GM18861 (cell line): ENCODE results near the gene TOP1.
"Not testable (repeated sequence)": the region's sequence is repeated elsewhere in the genome, so short reads cannot be mapped to it uniquely, and the experiment has no call there.

Experiments used
- ATAC-seq: cut with Tn5 transposase; IDR thresholded peaks from one replicate; pipeline ENCODE4 v1.9.1; 2021; ENCODE audit not compliant: unreplicated experiment

TOP1 gene

DNA sequence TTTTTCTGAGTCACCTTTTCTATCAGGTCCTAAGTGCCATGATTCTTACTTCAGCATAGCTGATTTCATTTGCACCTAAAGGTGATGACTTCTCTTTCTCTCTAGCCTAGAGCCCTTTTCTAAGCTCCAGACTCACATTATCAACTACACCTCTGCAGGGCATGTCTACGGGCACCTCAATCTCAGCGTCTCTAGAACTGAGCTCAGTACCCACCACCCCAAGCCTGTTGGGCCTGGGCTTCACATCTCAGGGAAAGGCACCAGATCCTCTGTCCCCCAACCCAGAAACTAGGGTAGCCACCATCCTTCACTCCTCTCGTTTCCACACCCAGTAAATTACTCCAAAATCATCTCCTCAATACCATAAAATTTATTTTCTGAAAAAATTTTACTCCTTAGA, 98.1 kb downstream of the TOP1 start:
- ATAC-seq: no peak

DNA sequence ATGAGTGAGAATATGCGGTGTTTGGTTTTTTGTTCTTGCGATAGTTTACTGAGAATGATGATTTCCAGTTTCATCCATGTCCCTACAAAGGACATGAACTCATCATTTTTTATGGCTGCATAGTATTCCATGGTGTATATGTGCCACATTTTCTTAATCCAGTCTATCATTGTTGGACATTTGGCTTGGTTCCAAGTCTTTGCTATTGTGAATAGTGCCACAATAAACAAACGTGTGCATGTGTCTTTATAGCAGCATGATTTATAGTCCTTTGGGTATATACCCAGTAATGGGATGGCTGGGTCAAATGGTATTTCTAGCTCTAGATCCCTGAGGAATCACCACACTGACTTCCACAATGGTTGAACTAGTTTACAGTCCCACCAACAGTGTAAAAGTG, 99.7 kb downstream of the TOP1 start:
- ATAC-seq: not testable (repeated sequence)

DNA sequence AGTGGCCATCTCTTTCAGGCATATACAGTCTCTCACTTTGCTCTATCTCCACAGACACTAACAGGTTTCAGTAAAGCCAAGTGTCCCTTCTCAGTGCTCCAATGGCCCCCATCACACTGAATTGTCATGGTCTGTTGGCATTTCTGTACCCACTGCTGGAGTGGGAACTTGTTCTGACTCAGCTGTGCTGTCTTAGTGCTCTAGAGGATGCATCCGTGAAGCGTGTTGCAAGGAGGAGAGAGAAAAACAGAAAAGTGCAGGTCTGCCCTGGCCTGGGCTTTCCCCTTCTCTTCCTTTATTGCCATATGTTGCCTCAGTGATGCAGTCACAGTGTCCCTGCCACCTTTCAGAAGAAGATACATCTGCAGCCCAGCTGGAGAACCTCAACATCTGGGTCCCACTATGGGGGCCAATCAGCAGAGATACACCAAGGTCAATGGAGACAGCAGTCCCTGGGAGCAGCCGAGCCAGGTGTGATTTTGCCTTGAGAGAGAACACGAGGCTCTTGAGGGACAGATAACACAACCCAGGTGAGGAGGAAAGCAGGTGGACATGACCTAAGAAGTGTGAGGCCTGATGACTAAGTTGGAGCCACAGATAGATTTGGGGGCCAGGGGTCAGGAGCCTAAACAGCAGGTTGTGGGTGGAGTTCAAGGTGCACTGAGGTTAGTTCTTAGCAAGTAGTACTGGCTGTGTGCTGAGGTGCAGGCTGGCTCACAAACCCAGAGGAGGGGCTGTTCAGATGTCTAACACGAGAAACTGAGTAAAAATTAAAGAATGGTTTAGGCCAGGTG, 103.2 kb downstream of the TOP1 start:
- ATAC-seq: no peak

DNA sequence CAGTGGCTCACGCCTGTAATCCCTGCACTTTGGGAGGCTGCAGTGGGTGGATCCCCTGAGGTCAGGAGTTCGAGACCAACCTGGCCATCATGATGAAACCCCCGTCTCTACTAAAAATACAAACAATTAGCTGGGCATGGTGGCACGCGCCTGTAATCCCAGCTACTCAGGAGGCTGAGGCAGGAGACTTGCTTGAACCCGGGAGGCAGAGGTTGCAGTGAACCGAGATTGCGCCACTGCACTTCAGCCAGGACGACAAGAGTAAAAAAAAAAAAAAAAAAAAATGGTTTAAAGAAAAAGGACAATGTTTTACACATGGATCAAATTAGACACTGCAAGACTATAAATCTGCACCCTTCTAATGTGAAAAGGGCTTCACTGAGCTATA, 103.8 kb downstream of the TOP1 start:
- ATAC-seq: not testable (repeated sequence)

DNA sequence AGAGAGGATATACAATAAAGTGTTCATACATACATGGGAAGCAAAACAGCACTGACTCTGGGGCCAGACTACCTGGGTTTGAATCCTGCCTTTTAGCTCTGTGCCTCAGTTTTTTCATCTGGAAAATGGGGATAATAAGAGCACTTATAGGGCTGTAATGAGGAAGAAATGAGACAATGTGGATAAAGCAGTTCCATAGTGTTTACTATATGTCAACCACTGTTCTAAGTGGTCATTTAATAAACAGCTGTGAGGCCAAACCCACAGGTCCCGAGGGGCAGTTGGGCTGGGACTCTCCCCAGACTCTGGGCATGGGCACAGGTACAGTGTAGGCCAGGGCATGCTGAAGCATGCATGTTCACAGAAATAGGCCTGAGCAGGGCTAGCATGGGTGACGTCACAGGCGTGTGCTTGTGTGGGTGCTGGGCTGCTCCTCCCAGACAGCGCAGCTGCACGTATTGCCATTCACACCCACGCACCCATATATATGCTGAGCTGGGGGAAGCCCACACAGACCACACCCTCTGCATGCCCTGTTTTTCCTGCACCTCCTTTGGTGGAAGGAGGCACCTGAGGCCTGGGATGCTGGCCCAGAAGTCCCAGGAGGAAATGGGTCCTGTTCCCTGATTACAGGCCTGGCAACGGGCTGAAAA, 105.2 kb downstream of the TOP1 start:
- peak; percentile 61 for ATAC-seq

DNA sequence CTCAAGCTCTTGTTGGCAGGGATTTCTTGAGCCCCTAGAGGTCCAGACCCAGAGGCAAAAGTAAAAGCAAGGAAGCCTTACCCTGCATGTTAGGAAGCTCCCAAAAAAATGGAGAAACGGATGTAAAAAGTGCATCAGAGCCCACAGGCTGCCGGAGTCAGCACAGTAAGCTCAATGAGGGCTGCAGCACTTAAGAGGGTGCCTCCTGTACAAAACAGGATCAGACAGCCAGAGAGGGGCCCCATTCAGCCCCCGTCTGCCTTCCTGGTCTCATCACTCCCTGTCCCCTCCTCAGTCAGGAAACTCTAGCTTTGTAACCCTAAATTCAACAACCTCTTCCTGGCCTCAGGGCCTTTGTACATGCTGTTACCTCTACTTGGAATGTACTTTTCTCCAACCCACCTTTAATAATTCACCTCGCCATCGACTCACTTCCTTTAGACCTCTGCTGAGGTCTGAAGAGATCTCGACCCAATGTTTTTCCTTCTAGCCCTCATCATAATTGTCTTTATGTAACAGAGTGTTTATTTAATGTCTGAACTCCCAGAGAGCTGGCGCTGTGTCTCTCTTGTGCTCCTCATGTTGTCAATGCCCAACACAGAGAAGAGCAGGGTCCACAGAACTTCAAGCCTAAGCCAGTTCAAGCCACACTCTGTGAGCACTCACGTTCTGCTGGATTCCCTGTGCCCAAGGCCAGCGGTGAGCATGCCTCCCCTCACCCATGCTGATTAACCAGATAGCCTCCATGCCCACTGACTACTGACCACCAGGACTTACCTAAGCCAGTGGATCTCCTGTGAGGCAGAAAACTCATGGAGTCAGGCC, 106.0 kb downstream of the TOP1 start:
- no peak for ATAC-seq

DNA sequence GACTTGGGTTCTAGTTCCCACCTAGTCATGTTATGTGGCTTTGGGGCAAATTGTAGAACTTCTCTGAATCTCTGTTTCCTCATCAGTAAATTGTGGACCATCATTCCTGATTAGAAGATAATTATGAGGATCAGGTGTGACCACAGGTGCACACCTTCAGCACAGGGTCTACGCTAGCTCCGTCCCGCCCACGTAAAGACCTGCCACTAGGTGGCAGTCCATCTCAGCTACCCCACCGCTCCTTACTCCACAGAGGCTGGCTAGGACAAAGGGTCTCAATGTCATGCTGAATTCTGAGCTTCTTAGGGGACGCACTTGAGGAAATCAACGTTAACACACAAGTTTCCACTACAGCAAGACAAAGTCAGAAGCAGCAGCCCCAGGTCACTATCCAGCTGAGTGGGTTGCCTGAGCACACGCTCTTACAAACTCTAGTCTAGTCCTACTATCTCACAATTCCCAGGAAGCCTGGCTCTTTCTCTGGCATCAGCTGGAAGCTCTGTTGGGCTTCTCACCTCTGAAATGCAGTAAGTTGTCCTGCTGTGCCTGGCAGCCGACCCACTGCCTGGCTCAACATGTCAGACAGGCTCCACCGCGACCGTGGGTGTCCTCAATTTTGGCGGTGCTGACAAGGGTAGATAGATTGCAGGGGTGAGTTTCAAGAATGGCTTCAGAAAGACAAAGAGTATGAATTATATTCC, 106.7 kb downstream of the TOP1 start:
- no peak for ATAC-seq

DNA sequence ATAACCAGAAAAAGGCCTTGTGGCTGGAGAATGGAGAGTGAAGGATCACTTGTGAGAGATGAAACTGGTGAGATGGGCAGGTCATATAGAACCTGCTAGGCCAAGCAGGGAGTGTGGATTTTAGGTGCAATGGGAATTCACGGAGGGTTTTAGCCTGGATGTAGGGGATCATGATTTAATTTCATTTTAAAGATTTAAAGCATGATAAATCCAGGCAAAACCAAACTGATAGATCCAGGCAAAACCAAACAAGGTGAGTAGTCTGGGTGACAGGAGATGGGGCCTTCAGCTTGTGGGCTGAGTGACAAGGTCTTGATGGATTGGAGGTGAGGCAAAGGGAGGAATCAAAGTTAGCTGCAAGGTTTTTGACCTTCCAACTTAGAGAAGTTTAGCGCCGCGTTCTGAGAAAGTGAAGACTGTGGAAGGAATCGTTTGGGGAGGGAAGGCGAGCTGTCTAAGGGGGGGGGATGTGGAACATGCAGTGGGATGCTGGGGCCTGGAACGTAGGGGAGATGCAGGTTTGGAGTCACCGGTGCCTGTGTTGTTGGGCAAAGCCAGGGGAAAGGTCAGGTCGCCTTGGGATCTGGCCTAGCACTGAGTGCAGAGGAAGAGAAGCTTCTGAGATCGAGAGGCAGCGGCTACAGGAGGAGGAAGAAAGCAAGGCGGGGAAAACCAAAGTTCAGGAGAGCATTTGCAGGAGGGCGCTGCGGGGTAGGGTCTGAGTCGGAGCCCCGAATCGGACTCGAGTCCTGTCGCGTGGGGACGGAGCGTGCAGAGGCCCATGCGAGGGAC, 107.5 kb downstream of the TOP1 start:
- ATAC-seq: no peak

DNA sequence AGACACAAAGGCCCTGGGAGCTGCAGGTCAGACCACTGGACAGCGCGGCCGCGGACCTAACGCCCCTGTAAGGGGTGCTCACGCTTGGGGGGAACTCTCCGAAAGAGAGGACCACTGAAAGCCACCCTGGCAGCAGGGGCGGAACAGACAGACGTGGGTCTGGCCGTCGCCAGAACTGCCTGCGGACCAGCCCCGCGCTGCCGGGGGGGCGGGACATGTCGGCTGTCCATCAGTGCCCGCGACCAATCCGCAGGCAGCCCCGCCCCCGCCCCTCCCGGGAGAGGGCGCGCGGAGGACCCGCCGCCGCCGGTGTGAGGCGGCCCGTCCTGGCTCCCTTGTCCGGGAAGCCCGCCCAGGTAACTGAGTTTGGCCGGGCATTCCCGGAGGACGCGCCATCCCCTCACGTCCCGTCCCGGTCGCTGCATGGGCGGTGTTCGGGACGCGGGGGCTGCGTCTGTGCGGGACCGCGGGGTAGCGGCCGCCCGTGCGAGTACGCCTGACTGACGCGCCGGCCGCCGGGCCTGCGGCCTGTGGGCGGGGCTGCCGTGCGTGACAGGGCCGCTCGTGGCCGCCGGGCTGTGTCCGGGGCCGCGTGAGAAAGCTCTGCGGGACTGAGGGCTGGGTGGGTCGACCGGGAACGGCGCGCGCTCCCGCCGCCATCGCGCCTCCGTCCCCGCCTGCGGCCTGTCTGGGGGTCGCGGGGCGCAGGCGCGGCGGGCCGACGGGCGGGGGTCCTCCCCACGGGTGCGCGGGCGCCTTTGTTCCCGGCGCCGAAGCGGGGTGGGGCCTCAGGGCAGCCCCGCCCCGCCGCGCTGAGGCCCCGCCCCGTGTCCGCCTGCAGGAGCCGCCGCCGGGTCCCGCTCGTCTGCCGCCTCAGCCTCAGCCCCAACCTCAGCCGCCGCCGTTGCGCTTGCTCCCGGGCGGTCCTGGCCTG, 108.3 kb downstream of the TOP1 start, which contains the start of gene PLCG1:
TSS of gene PLCG1 (plus strand) at position 864 of the 934 bp plus-strand sequence. CDS start 99 bp downstream, outside the sequence.
- ATAC-seq: peak; percentile 30

DNA sequence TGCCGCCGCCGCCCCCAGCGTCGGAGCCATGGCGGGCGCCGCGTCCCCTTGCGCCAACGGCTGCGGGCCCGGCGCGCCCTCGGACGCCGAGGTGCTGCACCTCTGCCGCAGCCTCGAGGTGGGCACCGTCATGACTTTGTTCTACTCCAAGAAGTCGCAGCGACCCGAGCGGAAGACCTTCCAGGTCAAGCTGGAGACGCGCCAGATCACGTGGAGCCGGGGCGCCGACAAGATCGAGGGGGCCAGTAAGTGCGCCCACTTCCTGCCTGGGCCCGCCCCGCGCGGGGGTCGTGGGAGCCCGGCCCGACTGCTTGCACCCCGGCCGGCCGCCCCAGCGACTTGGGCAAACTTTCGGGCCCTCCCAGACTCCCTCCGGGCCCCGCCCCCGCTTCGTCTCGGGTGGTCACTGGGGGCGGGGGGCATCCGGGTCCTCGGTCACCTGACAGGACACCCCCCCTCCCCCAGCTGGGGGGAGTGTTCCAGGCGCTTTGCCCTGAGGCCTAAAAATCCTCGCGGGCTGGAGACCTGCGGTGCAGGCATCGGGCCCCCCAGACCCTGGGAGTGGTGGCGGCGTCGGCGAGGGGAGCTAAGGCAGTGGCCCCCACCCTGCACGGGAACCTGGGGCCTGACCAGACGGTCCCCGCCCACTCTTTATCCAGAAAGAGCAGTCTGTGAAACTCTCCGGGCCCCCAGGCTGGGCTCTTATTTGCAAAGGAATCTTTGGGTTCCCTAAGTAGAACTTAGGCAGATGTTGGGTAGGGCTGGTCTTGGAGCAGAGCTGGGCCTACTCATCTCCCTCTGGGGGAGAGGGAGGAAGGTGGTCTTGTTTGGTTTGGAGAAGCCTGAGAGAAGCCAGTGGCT, 109.2 kb downstream of the TOP1 start:
- peak; percentile 12 for ATAC-seq

DNA sequence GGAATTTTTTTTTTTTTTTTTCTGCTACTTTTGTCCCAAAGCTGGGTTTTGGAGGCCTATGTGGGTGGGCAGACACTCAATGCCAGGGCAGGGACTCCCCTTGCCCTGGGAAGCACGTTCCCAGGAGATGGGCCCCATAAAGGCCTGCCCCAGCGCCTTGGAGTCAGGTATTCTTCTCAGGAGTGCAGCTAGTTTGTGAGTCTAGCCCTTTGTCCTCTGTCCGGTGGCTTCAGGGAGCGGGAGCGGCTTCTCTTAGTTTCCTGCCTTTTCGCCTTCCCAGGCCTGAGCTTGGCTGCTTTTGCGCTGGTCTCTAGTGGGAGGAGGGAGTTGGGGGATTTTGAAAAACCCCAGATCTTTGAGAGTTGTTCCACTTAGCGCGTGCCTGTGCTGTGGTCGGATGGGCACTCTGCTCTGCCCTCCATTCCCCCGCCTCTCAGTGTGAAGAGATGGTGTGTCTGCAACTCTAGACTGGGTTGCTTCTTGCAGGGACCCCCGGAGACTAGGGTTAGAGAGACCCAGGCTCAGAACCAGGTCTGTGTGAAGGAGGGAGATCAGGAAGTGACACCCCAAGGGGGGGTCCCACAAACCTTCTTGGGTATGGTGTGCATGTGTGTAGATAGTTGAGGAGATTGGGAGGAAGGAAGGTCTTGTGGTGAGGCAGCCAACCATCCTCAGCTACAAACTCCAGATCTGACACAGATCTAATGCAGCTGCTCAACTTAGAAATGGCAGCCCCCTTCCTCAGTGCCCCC, 110.0 kb downstream of the TOP1 start:
- ATAC-seq: no peak

DNA sequence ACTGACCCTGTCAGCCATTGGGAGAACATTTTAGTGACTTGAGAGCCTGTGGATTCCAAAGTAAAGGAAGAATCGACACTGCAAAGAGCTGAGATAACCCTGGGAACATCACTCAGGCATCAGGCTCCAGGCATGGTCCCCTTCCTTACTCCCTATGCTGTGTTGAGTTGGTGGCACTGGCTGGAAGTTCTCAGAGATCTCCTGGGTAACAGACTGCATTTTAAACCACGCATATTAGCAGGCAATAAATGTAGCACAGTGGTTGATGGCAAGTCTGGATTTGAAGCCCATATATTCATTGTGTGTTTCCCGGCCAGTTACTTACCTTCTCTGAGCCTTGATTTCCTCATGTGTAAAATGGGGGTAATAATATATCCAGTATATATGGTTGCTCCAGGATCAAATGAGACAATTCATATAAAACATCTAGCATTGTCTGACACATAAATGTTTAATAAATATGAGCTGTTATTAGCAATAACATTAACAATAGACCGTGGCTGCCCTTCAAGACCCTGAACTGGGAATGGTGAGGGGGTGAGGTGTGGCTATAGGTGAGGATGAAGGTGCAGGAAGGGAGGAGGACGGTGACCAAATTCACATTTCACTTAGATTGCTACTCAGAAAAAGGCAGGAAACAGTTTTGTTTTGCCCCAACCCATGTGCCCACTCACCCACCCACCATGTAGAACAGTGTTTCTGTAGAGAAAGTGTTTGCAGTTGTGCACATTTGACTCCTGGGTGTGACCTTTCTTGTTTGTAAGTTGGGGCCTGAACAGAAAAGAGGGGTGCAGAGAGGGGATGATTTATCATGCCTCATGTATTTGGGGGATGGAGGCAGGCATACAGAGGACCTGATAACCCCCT, 110.8 kb downstream of the TOP1 start:
- no peak for ATAC-seq

DNA sequence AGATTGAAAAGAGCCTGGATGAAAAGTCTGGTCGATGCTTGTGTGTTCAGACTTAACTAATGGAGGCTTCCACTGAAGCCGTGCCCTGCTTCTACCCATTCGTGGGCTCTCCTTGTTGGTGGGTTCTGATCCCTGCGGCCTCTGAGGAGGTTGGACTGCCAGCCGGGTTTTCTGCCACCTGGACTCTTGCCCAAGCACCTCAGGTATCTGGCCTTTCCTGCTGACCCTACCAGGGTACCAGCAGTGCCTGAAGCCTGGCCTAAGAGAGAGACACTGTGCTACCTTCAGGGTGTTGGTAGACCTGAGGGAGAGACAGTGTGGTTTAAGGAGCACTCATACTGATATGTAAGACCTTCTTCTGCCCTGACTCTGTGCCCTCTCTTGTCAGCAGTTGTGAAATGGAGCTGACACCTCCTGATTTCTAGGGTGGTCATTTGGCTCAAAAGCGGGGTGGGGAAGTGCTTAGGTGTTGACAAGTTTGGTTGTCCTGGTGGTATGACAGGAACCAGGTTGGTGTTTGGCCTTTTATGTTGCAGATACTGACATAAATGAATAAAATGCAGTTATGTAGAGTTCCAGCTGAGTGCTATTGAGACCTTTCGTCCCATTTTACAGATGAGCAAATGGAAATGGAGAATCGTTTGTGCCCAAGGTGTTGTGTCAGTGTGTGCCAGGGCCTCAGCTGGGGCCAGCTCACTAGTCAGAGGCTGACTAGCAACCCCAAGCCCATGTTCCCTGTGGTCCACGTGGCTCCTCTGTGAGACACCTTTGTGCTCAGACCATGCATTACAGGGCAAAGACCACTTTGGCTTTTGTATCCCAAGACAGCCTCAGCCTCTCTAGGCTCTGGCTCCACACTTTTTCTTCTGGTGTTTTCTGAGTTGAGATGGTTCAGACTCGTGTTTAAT, 111.9 kb downstream of the TOP1 start:
- no peak for ATAC-seq

DNA sequence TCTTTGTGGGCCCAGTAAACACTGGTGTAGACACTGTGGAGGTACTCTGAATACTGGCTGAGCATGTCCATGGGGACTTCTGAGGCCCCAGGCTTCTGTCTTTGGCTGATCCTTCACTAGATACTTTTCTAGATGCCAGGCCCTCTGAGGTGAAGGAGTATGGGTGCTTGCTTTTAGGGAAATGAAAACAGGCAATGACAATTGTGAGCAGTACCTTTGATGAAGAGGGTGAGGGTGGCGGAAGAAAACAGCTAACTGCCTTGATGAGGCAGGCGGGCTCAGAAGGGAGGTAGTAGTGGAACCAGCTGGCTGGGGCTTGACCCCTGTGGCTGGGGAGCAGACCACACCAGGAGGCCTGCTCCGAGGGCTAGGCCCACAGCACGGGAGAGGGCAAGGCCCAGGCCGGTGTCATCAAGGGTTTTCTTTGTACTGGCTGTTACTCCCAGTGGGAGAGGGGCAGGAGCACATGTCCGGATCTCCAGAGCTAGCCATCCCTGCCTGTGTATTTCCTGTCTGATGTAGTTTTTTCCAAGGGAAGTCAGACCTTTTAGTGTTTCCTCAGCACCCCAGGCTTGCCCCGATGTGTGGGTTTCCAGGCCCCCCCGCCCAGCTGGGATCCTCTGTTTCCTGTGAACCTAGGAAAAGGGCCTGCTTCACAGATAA, 112.7 kb downstream of the TOP1 start:
- no peak for ATAC-seq

DNA sequence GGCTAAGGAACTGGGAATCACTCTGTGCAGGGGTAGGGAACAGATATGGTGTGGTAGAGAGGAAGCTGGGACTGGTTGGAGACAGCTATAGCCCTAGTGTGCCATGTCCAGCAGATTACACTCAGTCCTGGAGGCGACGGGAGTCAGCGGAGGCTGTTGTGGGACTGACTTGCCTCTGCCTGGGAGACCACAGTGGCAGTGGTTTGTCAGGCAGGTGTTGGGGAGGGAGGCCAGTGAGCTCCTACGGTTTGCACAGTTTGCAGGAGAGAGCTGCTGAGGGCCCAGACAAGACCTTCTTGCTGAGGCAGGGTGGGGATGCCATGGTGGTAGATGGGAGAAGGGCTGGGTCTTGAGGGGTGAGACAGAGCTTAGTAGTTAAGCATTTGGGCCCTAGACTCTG, 113.6 kb downstream of the TOP1 start:
- no peak for ATAC-seq
